GM23338 (cell line): ENCODE data around the gene APPL2.

Experiments used
- CREB1 ChIP-seq: fragments of 250-450 bp; sonication (Bioruptor Pico); IDR thresholded peaks from 2 replicates; pipeline ENCODE4 v1.5.0; 2020; ENCODE audit warnings: low read depth, mild to moderate bottlenecking, moderate library complexity
- EZH2 ChIP-seq: fragments of 200-600 bp; sonication (generic); IDR thresholded peaks from one replicate; pipeline ENCODE4 v1.8.0; 2017; ENCODE audit warnings: antibody characterized with exemption, mild to moderate bottlenecking, low read depth; ENCODE audit not compliant: unreplicated experiment
- EZH2phosphoT487 ChIP-seq: fragments of 200-600 bp; sonication (generic); IDR thresholded peaks from one replicate; pipeline ENCODE4 v1.8.1; 2018; ENCODE audit warnings: antibody characterized with exemption; ENCODE audit not compliant: unreplicated experiment
- JUNB ChIP-seq: IDR thresholded peaks from one replicate; pipeline ENCODE4 v1.6.1; 2016; ENCODE audit warnings: antibody characterized with exemption; ENCODE audit not compliant: unreplicated experiment
- NANOG ChIP-seq: IDR thresholded peaks from 2 replicates; pipeline ENCODE4 v1.6.1; 2016; ENCODE audit warnings: antibody characterized with exemption, borderline replicate concordance
- POLR2AphosphoS5 ChIP-seq: IDR thresholded peaks from 2 replicates; pipeline ENCODE4 v1.6.1; 2016; ENCODE audit warnings: antibody characterized with exemption, low read depth
- STAT1 ChIP-seq: IDR thresholded peaks from one replicate; pipeline ENCODE4 v1.6.1; 2016; ENCODE audit warnings: antibody characterized with exemption; ENCODE audit not compliant: unreplicated experiment
- ZNF114 ChIP-seq: fragments of 250-450 bp; sonication (Bioruptor Pico); IDR thresholded peaks from 2 replicates; pipeline ENCODE4 v1.5.0; 2020; ENCODE audit warnings: mild to moderate bottlenecking, moderate library complexity
- ZNF331 ChIP-seq: fragments of 250-450 bp; sonication (Bioruptor Pico); IDR thresholded peaks from 2 replicates; pipeline ENCODE4 v1.5.0; 2020; ENCODE audit warnings: low read depth, mild to moderate bottlenecking, moderate library complexity
- TF ChIP-seq, protein P1 (sequence below), 2 experiments: fragments of 200-600 bp in 1 of 2; sonication (generic) in 1 of 2; conservative IDR thresholded peaks; 2 replicates each; pipeline versions ENCODE4 v1.5.1 to v1.6.1; 2016 to 2017; ENCODE audit warnings: antibody characterized with exemption in 2 of 2, low read depth in 2 of 2, mild to moderate bottlenecking in 2 of 2, moderate library complexity in 1 of 2
- TF ChIP-seq, protein P2 (sequence below): IDR thresholded peaks from one replicate; pipeline ENCODE4 v1.6.1; 2018; ENCODE audit warnings: antibody characterized with exemption; ENCODE audit not compliant: unreplicated experiment
- TF ChIP-seq, protein P3 (sequence below): IDR thresholded peaks from 2 replicates; pipeline ENCODE4 v1.6.1; 2016; ENCODE audit warnings: antibody characterized with exemption
- TF ChIP-seq, protein P4 (sequence below): fragments of 250-450 bp; sonication (Bioruptor Pico); IDR thresholded peaks from 2 replicates; pipeline ENCODE4 v1.5.0; 2020; ENCODE audit warnings: mild to moderate bottlenecking, moderate library complexity

DNA sequence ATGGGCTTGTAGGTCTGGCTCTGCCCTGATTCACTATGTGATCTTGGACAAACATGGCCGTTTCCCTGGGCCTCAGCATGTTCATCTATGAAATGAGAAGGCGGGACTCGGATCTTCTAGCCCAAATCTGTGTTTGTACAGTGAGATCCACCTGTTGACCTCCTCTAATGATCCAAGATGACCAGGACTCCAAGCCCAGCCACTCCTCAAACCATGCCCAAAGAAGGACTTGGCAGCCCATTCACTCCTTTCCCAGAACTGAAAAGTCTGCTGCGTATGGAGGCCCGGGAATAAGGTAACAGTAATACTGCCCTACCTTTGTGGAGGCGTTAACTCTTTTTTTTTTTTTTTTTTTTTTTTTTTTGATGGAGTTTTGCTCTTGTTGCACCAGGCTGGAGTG, 39.9 kb downstream of the APPL2 start:
- TF ChIP-seq, protein P1, sequence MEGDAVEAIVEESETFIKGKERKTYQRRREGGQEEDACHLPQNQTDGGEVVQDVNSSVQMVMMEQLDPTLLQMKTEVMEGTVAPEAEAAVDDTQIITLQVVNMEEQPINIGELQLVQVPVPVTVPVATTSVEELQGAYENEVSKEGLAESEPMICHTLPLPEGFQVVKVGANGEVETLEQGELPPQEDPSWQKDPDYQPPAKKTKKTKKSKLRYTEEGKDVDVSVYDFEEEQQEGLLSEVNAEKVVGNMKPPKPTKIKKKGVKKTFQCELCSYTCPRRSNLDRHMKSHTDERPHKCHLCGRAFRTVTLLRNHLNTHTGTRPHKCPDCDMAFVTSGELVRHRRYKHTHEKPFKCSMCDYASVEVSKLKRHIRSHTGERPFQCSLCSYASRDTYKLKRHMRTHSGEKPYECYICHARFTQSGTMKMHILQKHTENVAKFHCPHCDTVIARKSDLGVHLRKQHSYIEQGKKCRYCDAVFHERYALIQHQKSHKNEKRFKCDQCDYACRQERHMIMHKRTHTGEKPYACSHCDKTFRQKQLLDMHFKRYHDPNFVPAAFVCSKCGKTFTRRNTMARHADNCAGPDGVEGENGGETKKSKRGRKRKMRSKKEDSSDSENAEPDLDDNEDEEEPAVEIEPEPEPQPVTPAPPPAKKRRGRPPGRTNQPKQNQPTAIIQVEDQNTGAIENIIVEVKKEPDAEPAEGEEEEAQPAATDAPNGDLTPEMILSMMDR (conservative IDR thresholded peaks at IDR 0.05; ENCODE audit: low read depth in 2 of 2) = no peak
- TF ChIP-seq EZH2phosphoT487 (no peak), POLR2AphosphoS5 (no peak), EZH2 (no peak), CREB1 (CRISPR knock-in tag) (no peak), ZNF114 (CRISPR knock-in tag) (no peak), ZNF331 (no peak), JUNB (no peak), NANOG (no peak), STAT1 (no peak)
- TF ChIP-seq, protein P2, sequence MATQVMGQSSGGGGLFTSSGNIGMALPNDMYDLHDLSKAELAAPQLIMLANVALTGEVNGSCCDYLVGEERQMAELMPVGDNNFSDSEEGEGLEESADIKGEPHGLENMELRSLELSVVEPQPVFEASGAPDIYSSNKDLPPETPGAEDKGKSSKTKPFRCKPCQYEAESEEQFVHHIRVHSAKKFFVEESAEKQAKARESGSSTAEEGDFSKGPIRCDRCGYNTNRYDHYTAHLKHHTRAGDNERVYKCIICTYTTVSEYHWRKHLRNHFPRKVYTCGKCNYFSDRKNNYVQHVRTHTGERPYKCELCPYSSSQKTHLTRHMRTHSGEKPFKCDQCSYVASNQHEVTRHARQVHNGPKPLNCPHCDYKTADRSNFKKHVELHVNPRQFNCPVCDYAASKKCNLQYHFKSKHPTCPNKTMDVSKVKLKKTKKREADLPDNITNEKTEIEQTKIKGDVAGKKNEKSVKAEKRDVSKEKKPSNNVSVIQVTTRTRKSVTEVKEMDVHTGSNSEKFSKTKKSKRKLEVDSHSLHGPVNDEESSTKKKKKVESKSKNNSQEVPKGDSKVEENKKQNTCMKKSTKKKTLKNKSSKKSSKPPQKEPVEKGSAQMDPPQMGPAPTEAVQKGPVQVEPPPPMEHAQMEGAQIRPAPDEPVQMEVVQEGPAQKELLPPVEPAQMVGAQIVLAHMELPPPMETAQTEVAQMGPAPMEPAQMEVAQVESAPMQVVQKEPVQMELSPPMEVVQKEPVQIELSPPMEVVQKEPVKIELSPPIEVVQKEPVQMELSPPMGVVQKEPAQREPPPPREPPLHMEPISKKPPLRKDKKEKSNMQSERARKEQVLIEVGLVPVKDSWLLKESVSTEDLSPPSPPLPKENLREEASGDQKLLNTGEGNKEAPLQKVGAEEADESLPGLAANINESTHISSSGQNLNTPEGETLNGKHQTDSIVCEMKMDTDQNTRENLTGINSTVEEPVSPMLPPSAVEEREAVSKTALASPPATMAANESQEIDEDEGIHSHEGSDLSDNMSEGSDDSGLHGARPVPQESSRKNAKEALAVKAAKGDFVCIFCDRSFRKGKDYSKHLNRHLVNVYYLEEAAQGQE = no peak
- TF ChIP-seq, protein P3, sequence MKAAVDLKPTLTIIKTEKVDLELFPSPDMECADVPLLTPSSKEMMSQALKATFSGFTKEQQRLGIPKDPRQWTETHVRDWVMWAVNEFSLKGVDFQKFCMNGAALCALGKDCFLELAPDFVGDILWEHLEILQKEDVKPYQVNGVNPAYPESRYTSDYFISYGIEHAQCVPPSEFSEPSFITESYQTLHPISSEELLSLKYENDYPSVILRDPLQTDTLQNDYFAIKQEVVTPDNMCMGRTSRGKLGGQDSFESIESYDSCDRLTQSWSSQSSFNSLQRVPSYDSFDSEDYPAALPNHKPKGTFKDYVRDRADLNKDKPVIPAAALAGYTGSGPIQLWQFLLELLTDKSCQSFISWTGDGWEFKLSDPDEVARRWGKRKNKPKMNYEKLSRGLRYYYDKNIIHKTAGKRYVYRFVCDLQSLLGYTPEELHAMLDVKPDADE = no peak
- TF ChIP-seq, protein P4, sequence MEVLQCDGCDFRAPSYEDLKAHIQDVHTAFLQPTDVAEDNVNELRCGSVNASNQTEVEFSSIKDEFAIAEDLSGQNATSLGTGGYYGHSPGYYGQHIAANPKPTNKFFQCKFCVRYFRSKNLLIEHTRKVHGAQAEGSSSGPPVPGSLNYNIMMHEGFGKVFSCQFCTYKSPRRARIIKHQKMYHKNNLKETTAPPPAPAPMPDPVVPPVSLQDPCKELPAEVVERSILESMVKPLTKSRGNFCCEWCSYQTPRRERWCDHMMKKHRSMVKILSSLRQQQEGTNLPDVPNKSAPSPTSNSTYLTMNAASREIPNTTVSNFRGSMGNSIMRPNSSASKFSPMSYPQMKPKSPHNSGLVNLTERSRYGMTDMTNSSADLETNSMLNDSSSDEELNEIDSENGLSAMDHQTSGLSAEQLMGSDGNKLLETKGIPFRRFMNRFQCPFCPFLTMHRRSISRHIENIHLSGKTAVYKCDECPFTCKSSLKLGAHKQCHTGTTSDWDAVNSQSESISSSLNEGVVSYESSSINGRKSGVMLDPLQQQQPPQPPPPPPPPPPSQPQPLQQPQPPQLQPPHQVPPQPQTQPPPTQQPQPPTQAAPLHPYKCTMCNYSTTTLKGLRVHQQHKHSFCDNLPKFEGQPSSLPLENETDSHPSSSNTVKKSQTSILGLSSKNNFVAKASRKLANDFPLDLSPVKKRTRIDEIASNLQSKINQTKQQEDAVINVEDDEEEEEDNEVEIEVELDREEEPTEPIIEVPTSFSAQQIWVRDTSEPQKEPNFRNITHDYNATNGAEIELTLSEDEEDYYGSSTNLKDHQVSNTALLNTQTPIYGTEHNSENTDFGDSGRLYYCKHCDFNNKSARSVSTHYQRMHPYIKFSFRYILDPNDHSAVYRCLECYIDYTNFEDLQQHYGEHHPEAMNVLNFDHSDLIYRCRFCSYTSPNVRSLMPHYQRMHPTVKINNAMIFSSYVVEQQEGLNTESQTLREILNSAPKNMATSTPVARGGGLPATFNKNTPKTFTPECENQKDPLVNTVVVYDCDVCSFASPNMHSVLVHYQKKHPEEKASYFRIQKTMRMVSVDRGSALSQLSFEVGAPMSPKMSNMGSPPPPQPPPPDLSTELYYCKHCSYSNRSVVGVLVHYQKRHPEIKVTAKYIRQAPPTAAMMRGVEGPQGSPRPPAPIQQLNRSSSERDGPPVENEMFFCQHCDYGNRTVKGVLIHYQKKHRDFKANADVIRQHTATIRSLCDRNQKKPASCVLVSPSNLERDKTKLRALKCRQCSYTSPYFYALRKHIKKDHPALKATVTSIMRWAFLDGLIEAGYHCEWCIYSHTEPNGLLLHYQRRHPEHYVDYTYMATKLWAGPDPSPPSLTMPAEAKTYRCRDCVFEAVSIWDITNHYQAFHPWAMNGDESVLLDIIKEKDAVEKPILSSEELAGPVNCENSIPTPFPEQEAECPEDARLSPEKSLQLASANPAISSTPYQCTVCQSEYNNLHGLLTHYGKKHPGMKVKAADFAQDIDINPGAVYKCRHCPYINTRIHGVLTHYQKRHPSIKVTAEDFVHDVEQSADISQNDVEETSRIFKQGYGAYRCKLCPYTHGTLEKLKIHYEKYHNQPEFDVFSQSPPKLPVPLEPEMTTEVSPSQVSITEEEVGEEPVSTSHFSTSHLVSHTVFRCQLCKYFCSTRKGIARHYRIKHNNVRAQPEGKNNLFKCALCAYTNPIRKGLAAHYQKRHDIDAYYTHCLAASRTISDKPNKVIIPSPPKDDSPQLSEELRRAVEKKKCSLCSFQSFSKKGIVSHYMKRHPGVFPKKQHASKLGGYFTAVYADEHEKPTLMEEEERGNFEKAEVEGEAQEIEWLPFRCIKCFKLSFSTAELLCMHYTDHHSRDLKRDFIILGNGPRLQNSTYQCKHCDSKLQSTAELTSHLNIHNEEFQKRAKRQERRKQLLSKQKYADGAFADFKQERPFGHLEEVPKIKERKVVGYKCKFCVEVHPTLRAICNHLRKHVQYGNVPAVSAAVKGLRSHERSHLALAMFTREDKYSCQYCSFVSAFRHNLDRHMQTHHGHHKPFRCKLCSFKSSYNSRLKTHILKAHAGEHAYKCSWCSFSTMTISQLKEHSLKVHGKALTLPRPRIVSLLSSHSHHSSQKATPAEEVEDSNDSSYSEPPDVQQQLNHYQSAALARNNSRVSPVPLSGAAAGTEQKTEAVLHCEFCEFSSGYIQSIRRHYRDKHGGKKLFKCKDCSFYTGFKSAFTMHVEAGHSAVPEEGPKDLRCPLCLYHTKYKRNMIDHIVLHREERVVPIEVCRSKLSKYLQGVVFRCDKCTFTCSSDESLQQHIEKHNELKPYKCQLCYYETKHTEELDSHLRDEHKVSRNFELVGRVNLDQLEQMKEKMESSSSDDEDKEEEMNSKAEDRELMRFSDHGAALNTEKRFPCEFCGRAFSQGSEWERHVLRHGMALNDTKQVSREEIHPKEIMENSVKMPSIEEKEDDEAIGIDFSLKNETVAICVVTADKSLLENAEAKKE (CRISPR knock-in tag) = no peak
